Measurements from ENCODE around the gene CAGE1.
"Not testable (repeated sequence)": the region's sequence is repeated elsewhere in the genome, so short reads cannot be mapped to it uniquely, and the experiment has no call there.

The CAGE1 gene

DNA sequence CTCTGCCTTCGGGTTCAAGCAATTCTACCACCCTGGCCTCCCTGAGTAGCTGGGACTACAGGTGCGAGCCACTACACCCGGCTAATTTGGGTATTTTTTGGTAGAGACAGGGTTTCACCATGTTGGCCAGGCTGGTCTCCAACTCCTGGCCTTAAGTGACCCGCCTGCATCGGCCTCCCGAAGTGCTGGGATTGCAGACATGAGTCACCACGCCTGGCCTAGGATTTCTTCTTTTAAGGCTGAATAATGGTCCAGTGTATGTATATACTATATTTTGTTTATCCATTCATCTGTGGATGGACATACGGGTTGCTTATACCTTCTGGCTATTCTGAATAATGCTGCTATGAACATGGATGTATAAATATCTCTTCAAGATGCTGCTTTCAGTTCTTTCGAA, 17.2 kb upstream of the CAGE1 start:
- no peak for DNase-seq

DNA sequence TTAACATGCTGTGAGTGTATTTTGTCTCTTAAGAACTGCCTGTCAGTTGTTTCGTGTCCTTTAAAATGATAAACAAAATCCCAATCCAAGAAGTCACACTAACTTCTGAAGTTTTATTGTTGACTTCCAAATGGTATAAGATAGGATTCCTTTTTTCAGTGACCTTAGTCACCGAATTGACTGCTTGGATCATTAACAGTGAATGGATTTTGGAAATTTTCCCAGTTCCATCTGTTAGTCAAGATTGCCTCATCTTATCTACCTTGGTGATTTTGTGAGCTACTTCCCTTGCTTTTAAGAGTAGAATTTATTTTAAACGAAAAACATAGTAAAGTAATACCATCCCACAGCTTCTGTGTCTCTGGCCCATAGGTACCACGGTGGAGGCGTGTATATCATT, 15.0 kb upstream of the CAGE1 start:
- no peak for DNase-seq

GRCh38 chr6:7402716-7403115, 13.2 kb upstream of the CAGE1 start:
- no peak for DNase-seq

- DNase-seq: no peak
Observed at GRCh38 chr6:7401075-7401474, 11.5 kb upstream of the CAGE1 start.

DNA sequence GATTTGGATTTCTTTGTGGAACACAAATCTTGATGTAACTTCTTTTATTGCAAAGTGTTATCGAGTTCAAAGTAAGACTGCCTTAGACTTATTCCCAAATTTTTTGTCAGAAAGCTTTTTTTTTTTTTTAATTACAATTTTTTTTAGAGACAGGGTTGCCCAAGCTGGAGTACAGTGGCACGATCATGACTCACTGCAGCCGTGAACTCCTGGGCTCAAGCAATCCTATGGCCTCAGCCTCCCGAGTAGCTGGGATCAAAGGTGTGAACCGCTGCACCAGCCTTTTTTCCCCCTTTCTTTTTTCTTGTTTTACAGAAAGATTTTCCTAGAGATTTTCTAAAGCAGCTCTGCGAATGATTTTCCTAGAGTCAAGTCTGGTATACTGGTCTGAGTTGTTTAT, 2.9 kb upstream of the CAGE1 start:
- no peak for DNase-seq

DNA sequence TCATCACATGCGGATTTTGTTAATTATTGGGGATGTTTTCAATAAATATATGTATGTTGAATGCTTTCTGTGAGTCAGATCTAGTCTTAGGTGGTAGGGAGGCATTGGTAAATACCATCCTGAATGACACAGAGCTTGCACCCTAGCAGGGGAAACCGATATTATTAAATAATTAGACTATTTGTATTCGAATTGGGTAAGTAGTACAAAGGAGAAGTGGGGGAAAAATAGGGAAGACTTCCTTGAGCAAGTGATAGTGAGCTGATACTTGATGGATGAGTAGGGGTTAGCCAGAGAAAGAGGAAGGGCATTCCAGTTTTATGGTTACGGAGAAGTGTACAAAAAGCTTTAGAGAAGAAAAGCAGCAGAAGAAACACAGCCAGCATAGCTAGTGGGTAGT, 1.6 kb upstream of the CAGE1 start:
- DNase-seq: no peak

- DNase-seq: no peak
Observed at GRCh38 chr6:7390226-7390878, 810 bp upstream of the CAGE1 start.

DNA sequence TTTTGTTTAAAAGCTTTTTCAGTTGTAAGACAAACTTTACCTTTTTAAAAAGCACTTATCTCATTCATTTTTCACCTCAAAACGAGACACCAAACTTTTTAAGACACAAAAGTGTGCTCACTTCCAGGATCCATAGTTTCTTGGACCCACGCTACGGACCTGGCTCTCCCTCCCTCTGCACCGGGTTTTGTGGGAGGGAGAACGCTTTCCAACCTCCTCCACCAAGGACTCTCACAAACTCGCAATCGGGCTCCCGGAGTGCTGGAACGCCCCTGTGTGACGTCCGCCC, 436 bp downstream of the CAGE1 start:
- peak; percentile 90 for DNase-seq

GRCh38 chr6:7381092-7381491, 8.4 kb downstream of the CAGE1 start:
- DNase-seq: no peak

- DNase-seq: no peak
Observed at GRCh38 chr6:7378740-7379139, 10.8 kb downstream of the CAGE1 start.

DNA sequence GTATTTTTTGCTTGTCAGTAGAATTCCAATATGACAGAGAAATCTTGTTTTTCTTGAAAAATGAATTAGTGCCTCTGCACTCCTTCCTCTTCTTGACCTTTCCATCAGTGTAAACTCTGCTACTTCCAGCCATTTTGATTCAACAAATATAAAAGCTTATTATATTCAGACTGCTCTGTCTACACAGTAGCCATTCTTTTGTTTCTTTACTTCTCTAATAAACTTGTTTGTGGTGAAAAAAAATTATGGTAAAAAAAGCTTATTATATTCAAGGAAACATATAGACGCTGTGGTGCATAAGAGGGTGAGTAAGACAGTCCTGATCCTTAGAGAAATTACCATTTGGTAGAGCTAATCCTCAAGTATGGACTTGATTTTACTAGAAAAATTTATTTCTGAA, 11.6 kb downstream of the CAGE1 start:
- DNase-seq: no peak

- peak; percentile 16 for DNase-seq
Observed at GRCh38 chr6:7373739-7374138, 15.8 kb downstream of the CAGE1 start.

DNA sequence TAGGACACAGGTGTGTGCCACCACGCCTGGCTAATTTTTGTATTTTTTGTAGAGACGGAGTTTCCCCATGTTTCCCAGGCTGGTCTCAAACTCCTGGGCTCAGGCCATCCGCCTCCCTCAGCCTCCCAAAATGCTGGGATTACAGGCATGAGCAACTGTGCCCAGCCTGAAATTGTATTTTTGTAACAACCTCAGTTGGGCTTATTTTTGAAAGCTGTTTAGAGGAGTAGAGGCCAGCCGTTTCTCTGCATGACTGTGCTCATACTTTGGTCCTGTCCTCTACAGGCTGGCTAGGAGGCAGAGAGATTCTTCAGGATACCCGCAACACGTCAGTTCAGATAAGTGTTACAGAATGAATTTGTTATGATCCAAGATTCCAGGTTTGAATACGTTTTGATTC, 22.1 kb downstream of the CAGE1 start:
- DNase-seq: no peak

DNA sequence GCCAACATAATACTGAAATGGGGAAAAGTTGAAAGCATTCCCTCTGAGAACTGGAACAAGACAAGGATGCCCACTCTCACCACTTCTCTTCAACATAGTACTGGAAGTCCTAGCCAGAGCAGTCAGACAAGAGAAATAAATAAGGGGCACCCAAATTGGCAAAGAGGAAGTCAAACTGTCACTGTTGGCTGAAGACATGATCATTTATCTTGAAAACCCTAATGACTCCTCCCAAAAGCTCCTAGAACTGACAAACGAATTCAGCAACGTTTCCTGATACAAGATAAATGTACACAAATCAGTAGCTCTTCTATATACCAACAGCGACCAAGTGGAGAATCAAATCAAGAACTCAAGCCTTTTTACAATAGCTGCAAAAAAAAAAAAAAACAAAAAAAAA, 37.6 kb downstream of the CAGE1 start:
- DNase-seq: not testable (repeated sequence)

- not testable (repeated sequence) for DNase-seq
Observed at GRCh38 chr6:7350591-7350990, 39.0 kb downstream of the CAGE1 start.

GRCh38 chr6:7347551-7347997, 42.0 kb downstream of the CAGE1 start:
- DNase-seq: not testable (repeated sequence)

DNA sequence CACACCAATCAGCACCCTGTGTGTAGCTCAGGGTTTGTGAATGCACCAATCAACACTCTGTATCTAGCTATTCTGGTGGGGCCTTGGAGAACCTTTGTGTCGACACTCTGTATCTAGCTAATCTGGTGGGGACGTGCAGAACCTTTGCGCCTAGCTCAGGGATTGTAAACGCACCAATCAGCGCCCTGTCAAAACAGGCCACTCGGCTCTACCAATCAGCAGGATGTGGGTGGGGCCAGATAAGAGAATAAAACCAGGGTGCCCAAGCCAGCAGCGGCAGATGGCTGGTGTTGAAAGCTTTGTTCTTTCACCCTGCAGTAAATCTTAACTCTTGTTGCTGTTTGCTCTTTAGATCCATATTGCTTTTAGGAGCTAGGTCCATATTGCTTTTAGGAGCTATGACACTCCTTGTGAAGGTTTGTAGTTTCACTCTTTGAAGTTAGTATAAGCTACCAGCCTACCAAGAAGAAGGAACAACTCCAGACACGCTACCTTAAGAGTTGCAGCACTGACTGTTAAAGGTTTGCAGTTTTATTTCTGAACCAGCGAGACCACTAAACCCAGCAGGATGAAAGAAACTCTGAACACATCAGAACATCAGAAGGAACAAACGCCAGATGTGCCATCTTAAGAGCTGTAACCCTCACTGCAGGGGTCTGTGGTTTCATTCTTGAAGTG, 44.6 kb downstream of the CAGE1 start:
- DNase-seq: not testable (repeated sequence)

DNA sequence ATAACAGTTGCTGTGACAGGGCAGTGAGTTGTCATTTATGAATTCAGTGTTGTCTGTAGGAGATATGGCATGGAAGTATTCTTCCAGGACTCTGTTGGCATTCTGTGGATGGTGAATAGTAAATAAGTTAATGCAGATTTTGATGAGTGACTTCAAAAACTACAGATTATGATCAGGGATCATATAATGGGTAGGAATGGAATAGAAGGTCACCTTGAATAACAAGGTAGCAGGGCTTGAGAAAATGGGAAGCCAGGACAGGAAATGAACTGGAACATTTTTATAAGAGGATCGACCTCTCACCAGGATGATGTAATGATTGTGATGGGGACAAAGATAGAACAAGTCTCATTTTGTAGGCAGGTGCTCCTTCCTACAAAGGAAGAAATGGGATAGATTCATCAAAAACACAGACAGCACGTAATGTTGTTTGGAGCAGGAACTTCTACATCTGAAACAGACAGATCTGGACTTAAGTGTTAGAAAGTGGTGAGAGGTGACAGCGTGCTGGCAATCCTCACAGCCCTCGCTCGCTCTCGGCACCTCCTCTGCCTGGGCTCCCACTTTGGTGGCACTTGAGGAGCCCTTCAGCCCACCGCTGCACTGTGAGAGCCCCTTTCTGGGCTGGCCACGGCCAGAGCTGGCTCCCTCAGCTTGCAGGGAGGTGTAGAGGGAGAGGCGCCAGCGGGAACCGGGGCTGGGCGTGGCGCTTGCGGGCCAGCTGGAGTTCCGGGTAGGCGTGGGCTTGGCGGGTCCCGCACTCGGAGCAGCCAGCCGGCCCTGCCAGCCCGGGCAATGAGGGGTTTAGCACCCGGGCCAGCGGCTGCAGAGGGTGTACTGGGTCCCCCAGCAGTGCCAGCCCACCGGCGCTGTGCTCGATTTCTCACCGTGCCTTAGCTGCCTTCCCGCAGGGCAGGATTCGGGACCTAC, 45.7 kb downstream of the CAGE1 start:
- no peak for DNase-seq

DNA sequence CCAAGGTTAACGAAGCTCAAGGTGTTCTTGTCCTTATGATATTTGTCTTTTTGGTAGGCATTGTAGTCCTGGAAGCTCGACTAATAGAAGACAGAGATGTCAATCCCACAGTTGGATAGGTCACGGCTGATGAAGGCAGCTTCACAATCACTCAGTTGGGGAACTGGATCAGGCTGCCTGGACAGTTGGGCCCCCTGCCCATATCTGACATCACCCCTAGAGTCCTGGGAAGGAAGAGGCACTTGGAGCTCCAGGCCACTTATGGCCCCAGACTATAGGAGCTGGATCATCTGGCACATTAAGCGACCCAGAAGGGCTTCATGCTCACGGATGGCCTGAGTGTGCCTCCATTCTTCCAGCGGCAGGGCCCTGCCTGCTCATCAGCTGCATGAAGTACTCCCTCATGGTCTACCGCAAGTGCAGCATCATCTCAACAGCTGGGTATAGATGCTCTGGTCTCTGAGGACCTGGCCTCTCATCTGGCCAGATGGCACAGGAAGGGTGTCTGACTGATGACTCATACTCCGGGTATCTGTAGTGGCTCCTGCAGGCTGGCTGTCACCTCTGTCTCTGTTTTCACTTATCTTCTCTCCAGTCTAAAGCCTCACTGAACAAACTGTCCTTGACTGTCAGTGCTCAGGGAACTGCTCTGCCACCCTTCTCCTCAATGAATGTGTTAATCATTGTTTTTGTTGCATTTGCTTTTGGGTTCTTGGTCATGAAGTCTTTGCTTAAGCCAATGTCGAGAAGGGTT, 47.4 kb downstream of the CAGE1 start:
- peak; percentile 76 for DNase-seq

DNA sequence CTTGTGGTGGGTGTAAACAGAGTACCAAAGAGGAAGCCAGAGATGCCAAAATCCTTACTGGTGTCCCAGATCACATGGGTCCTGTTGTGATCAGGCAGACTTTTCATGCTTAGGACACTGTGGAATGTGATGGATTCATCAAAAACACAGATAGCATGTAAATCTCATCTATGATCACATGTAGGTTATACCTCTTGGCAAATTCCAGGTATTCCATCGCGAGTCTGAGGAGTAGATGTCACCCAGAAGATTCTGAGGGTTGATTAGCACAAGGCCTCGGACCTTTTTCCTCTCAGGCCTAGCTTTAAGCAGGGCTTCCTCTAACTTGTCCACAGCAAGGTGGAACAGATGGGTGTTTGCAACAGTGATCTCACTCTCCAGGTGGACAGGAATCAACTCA, 48.3 kb downstream of the CAGE1 start:
- no peak for DNase-seq

DNA sequence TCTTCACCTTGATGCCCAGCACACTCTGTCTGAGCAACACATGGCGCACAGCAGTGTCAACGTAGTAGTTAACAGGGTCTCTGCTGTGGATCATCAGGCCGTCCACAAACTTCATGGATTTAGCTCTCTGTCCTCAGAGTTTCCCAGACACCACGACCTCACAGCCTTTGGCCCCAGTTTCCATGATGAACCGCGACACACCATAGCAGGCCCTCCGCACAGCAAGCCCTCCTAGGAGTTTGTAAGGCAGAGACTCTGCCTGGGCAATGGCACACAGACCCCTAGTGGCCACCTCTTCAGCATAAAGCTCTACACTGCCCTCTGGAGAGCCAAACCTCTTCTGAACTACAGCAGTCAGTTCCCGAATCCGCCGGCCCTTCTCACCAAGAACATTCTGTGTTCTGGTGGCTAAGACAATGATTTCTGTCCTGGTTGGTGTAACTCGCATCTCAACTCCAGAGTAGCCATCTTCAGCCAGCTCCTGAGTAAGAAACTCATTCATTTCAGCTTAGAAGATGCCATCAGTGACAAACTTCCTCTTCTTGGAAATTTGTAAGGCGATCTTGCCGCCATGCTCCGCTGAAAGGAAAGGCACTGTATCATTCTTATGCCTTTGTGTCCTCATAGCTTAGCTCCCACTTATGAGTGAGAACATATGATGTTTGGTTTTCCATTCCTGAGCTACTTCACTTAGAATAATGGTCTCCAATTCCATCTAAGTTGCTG, 50.4 kb downstream of the CAGE1 start:
- DNase-seq: peak; percentile 71

DNA sequence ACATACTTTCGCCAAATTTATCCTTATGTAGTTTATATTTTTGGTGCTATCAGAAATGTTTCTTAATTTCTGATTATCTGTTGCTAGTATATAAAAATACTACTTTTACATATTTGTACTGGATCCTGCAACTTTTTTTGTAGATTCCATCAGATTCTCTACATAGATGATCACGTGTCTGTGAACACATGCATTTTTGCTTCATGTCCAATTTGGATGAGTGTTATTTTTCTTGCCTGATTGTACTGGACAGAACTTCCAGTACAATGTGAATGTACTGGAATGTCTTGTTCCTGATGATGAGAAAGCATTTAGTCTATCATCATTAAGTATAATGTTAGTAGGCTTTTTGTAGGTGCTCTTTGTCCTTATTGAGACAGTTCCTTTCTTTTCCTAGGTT, 51.5 kb downstream of the CAGE1 start:
- no peak for DNase-seq

GRCh38 chr6:7335519-7335918, 54.0 kb downstream of the CAGE1 start:
- DNase-seq: no peak
